ENCODE measurements around the gene TMEM165. TPM values are rescaled to one million over a fixed set of nuclear protein-coding genes. Genes with fewer than 3 reads are reported as not detected.

The TMEM165 gene
- total and polyA plus RNA-seq, 9 of the 15 experiments (the other 6 are each of a cell fraction or from before 2014, with no cell fraction given): 21.3 to 145 (median 96.8) TPM

DNA sequence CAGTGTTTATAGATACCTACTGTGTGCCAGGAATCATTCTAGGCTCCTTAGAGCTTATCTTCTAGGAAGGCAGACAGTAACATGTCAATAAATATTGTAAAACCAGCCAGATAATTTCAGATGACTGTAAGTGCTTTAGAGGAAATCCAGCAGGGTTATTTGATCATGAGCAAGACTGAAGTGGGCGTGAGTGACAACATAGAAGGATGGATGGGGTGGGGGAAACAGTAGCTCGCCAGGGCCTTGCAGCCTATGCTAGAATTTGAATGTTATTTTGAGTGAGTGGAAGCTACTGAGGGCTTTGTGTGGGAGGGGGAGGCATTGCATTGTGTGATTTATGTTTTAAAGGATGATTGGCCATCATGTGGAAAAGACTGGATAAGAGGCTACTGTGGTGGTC, 43.0 kb upstream of the TMEM165 start:
- CTCF ChIA-PET (ENCODE audit: low intra/inter-chr PET ratio): no interaction called here
- BruUV-seq (replicated peaks): no TSS peak
- in situ Hi-C loops (cut with MboI): loop anchor here (10.0 kb wide), 1 partner anchor 502 kb away; the partner anchor contains the start of gene EXOC1

More for the DNA sequence above, 43.0 kb upstream of the TMEM165 start:
- intact Hi-C loops (cut with micrococcal nuclease): no loop called here
- POLR2A ChIA-PET: no interaction called here
- Histone ChIP-seq H3K79me2 (ENCODE audit: control insufficient read depth, insufficient read depth, low read length) (peaks cover 21% of the 10 kb centered on the region), H3K4me3 (no peak overlapping the region), H3K36me3 (ENCODE audit: control insufficient read depth, insufficient read depth, low read length) (peaks cover 22% of the 10 kb centered on the region), H3K27ac (ENCODE audit: extremely low read depth, low read depth, low read length) (no peak overlapping the region), H3K4me2 (ENCODE audit: insufficient read depth, low read length) (no peak overlapping the region), H3K9ac (ENCODE audit: insufficient read depth in 1 of 2, low read depth in 2 of 2, low read length in 2 of 2) (no peak overlapping the region), H4K20me1 (replicated peaks; ENCODE audit: control insufficient read depth, insufficient read depth, low read length) (no peaks in the 10 kb centered on the region), H3K9me1 (ENCODE audit: control insufficient read depth, insufficient read depth, low read length) (no peaks in the 10 kb centered on the region), H2AFZ (ENCODE audit: low read depth, low read length) (no peak overlapping the region), H3K9me3 (replicated peaks; ENCODE audit: control insufficient read depth, insufficient read depth, low read depth, low read length) (no peaks in the 10 kb centered on the region; the same call in 1 of the 2 replicates), H3K27me3 (ENCODE audit: control insufficient read depth in 2 of 2, insufficient read depth in 2 of 2, low read length in 2 of 2) (no peaks in the 10 kb centered on the region), H3K4me1 (replicated peaks in 1 of 2; ENCODE audit: control insufficient read depth in 2 of 2, insufficient read depth in 2 of 2, low read length in 2 of 2) (peaks cover 0 to 17% of the 10 kb centered on the region in 2 experiments; a peak in 4 of 5 replicates)
- WGBS (ENCODE audit: insufficient coverage, low coverage, missing lambda C conversion rate): 94% methylated on average over 2 of the region's 2 CpGs
- TF ChIP-seq JUND (IDR thresholded peaks at IDR 0.05; ENCODE audit: borderline replicate concordance, low read depth, low read length): no peak
- TF ChIP-seq JUND (tag; IDR thresholded peaks at IDR 0.05; ENCODE audit: borderline replicate concordance, low read depth, low read length): no peak
- no peak for TF ChIP-seq PHF8 (IDR thresholded peaks at IDR 0.05; ENCODE audit: borderline replicate concordance, low read length)
- no peak for TF ChIP-seq HDAC2 (IDR thresholded peaks at IDR 0.05)
- TF ChIP-seq ZNF717 (CRISPR knock-in tag; IDR thresholded peaks at IDR 0.05): no peak
- TF ChIP-seq, protein P1, sequence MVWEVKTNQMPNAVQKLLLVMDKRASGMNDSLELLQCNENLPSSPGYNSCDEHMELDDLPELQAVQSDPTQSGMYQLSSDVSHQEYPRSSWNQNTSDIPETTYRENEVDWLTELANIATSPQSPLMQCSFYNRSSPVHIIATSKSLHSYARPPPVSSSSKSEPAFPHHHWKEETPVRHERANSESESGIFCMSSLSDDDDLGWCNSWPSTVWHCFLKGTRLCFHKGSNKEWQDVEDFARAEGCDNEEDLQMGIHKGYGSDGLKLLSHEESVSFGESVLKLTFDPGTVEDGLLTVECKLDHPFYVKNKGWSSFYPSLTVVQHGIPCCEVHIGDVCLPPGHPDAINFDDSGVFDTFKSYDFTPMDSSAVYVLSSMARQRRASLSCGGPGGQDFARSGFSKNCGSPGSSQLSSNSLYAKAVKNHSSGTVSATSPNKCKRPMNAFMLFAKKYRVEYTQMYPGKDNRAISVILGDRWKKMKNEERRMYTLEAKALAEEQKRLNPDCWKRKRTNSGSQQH (CRISPR knock-in tag; IDR thresholded peaks at IDR 0.05): no peak
- TF ChIP-seq ZNF785 (CRISPR knock-in tag; IDR thresholded peaks at IDR 0.05): no peak
- no peak for TF ChIP-seq SMC3 (conservative IDR thresholded peaks at IDR 0.05; ENCODE audit: insufficient read depth, low read depth, low read length)
- no peak for TF ChIP-seq MAFK (IDR thresholded peaks at IDR 0.05; ENCODE audit: low read length)
- TF ChIP-seq ZNF436 (CRISPR knock-in tag; IDR thresholded peaks at IDR 0.05): no peak
- TF ChIP-seq, protein P2, sequence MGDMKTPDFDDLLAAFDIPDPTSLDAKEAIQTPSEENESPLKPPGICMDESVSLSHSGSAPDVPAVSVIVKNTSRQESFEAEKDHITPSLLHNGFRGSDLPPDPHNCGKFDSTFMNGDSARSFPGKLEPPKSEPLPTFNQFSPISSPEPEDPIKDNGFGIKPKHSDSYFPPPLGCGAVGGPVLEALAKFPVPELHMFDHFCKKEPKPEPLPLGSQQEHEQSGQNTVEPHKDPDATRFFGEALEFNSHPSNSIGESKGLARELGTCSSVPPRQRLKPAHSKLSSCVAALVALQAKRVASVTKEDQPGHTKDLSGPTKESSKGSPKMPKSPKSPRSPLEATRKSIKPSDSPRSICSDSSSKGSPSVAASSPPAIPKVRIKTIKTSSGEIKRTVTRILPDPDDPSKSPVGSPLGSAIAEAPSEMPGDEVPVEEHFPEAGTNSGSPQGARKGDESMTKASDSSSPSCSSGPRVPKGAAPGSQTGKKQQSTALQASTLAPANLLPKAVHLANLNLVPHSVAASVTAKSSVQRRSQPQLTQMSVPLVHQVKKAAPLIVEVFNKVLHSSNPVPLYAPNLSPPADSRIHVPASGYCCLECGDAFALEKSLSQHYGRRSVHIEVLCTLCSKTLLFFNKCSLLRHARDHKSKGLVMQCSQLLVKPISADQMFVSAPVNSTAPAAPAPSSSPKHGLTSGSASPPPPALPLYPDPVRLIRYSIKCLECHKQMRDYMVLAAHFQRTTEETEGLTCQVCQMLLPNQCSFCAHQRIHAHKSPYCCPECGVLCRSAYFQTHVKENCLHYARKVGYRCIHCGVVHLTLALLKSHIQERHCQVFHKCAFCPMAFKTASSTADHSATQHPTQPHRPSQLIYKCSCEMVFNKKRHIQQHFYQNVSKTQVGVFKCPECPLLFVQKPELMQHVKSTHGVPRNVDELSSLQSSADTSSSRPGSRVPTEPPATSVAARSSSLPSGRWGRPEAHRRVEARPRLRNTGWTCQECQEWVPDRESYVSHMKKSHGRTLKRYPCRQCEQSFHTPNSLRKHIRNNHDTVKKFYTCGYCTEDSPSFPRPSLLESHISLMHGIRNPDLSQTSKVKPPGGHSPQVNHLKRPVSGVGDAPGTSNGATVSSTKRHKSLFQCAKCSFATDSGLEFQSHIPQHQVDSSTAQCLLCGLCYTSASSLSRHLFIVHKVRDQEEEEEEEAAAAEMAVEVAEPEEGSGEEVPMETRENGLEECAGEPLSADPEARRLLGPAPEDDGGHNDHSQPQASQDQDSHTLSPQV (IDR thresholded peaks at IDR 0.05): no peak
- TF ChIP-seq ZNF699 (CRISPR knock-in tag; IDR thresholded peaks at IDR 0.05; ENCODE audit: insufficient replicate concordance): no peak
- TF ChIP-seq CBX8 (IDR thresholded peaks at IDR 0.05; ENCODE audit: borderline replicate concordance, extremely low read depth, low read depth, low read length, poor library complexity, severe bottlenecking): no peak
- TF ChIP-seq, protein P3, sequence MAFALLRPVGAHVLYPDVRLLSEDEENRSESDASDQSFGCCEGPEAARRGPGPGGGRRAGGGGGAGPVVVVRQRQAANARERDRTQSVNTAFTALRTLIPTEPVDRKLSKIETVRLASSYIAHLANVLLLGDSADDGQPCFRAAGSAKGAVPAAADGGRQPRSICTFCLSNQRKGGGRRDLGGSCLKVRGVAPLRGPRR (CRISPR knock-in tag; IDR thresholded peaks at IDR 0.05): no peak
- TF ChIP-seq, protein P4, sequence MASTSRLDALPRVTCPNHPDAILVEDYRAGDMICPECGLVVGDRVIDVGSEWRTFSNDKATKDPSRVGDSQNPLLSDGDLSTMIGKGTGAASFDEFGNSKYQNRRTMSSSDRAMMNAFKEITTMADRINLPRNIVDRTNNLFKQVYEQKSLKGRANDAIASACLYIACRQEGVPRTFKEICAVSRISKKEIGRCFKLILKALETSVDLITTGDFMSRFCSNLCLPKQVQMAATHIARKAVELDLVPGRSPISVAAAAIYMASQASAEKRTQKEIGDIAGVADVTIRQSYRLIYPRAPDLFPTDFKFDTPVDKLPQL (IDR thresholded peaks at IDR 0.05; ENCODE audit: extremely low read depth, insufficient read length): no peak
- no peak for TF ChIP-seq ZBED1 (IDR thresholded peaks at IDR 0.05)
- TF ChIP-seq KLF6 (CRISPR knock-in tag; IDR thresholded peaks at IDR 0.05; ENCODE audit: borderline replicate concordance): no peak
- DNase-seq (ENCODE audit: extremely low read depth in 1 of 4, low spot score in 3 of 4) (no peak), FAIRE-seq (no peak), ATAC-seq (no peak)
